Neural progenitor cell (in vitro differentiated cells): Measurements from ENCODE around the gene POMT2.

Experiments
- EZH2 ChIP-seq: fragments of 200-600 bp; sonication (generic); IDR thresholded peaks from 2 replicates; pipeline ENCODE4 v1.6.1; 2017; ENCODE audit warnings: antibody characterized with exemption, mild to moderate bottlenecking, moderate library complexity
- EZH2phosphoT487 ChIP-seq: fragments of 200-600 bp; sonication (generic); IDR thresholded peaks from 2 replicates; pipeline ENCODE4 v1.6.1; 2017; ENCODE audit warnings: antibody characterized with exemption
- TF ChIP-seq, protein P1 (sequence below): fragments of 200-600 bp; sonication (generic); IDR thresholded peaks from 2 replicates; pipeline ENCODE4 v1.5.1; 2017; ENCODE audit warnings: antibody characterized with exemption, mild to moderate bottlenecking

DNA sequence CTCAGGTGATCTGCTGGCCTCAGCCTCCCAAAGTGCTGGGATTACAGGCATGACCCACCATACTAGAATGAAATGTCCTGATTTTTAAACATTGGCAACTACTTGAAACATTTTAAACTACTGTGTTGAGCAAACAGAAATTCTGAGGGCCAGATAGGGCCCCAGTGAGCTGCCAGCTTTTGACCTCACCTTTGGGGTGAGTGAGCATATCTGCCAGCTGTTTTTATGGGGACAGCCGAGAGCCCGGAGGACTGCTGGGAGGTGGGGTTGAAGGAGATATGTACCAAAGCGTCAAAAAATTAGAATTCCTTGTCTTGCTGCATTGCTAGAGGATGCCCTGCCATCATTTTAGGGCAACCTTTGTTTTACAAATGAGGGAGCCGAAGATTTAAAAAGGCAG, 2.9 kb upstream of the POMT2 start:
- TF ChIP-seq, protein P1, sequence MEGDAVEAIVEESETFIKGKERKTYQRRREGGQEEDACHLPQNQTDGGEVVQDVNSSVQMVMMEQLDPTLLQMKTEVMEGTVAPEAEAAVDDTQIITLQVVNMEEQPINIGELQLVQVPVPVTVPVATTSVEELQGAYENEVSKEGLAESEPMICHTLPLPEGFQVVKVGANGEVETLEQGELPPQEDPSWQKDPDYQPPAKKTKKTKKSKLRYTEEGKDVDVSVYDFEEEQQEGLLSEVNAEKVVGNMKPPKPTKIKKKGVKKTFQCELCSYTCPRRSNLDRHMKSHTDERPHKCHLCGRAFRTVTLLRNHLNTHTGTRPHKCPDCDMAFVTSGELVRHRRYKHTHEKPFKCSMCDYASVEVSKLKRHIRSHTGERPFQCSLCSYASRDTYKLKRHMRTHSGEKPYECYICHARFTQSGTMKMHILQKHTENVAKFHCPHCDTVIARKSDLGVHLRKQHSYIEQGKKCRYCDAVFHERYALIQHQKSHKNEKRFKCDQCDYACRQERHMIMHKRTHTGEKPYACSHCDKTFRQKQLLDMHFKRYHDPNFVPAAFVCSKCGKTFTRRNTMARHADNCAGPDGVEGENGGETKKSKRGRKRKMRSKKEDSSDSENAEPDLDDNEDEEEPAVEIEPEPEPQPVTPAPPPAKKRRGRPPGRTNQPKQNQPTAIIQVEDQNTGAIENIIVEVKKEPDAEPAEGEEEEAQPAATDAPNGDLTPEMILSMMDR, result no peak
- TF ChIP-seq EZH2 (no peak), EZH2phosphoT487 (no peak)
